Stimulated activated CD4-positive, alpha-beta T cell treated with anti-CD3 and anti-CD28 coated beads, Interleukin-4, amount 100 ng/mL, for 24 hours (primary cell): Measurements from ENCODE around the gene KIF1B.
A peak's percentile ranks its signal among the peaks of the same experiment; 100 is the strongest.
"Not testable (repeated sequence)": the region's sequence is repeated elsewhere in the genome, so short reads cannot be mapped to it uniquely, and the experiment has no call there.

ENCODE experiments used
- DNase-seq: peaks from one replicate; pipeline ENCODE4 v3.0.0-alpha.2; 2020

The KIF1B gene

DNA sequence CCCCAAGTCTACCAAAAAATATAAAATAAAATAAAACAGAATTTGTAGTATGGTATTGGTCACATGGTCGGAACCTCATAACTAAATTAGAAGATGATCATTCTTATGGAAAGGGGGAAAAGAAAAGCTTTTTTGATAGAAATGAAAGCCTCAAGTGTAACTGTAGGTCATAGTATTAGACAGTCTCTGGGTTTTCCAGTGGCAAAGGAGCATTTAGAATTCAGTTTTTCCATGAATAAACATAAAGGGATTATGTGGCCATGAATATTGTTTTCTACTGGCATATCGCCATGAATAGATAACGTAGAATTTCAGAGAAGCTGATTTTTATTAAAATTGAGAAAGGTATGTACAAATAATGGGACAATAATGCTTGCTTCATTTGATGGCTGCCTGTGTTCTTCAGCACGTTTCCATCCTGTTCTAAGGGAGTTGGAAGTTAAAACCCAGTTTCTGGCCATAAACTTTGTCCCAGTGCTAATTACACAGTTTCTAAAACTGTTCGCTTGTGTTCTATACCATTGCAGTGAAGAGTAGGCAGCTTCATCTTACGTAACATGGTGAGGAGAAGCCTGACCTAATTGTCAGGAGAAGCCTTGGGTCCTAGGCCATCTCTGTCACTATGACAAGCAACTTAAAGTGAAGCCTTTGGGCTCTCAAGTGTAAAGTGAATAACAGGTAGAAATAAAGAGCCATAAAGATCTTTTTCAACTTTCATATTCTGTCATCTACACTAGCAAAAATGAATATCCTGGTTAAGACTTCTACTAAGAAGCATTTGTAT, 118.0 kb downstream of the KIF1B start:
- no peak for DNase-seq

- no peak for DNase-seq
Observed at GRCh38 chr1:10337436-10337835, 127.1 kb downstream of the KIF1B start.

DNA sequence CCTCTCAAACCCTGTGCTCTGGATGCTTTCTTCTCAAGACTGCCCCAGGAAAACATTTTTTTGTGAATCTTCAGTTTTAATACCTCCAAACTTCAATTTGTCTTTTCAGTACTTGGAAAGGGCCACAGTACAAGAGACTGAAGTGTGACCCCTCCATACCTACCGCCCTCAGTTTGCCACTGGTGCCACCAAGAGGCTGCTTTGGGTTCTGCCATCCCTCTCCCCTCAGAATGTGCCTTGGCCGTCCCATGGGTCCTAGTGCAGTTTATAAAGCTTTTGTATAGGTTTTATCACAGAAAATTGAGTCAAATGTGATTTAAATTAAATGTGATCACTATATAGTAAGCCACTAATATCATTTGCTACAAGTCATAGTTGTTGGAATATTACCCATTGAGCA, 127.7 kb downstream of the KIF1B start:
- peak; percentile 39 for DNase-seq

DNA sequence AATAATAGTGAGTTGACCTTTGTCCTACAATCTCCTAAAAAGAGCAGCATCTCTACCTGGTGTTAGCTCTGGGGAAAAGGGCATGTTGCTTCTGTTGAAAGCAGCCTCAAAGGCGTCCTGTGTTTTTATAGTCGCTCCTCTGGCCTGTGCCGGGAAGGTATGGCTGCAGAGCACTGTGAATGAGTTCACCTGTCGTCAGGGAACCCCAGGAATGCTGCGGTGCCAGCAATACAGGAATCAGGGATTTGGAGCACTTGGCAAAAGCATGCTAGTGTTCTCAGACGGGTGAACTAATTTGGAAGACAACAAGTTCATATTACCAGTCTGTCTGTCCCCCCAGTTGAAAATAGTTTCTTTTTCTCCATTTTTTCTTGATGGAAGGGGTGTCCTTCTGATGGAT, 128.2 kb downstream of the KIF1B start:
- DNase-seq, result no peak

DNA sequence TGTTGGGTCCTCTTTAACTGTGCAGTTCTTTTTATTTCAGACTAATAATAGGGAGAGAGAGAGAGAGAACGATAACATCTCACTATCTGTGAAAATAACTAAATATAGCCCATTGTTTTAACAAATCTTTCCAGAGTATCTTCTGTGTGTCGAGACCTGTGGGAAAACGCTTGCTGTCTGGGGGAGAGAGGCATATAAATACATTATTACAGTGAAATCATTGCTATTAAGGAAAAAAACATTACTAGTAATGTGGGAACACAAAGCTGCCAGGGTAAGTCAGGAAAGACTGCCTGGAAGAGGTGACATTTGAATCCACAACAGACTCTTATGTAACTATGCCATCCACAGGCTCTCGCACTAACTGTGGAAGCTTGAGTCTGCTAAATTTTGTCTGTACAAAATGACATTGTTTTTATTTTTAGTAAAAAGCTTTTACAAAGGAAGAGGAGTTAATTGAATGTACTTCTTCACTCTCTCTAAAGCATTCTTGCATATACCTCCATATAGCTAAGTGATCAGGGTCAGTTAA, 128.7 kb downstream of the KIF1B start:
- no peak for DNase-seq

DNA sequence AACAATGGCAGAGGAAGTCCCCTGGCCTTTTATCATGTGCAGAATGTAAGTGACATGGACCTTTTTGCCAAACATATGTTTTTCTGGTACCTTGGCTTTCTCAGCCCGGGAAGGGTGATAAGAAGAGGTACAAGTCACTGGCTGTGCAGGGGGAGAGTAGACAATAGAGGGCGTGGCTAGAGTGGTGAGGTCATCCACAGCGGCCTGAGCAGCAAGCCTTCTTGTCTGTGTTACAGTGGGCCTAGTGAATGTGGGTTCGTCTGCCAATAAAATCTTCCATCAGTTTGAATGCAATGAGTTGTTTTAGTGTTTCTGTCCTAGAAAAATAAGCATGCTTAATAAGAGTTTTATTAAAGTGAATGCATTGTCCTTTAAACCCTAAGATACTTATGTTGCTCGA, 129.4 kb downstream of the KIF1B start:
- DNase-seq, result no peak

GRCh38 chr1:10340930-10341590, 130.7 kb downstream of the KIF1B start:
- no peak for DNase-seq

GRCh38 chr1:10347109-10347508, 136.7 kb downstream of the KIF1B start:
- DNase-seq, result no peak

DNA sequence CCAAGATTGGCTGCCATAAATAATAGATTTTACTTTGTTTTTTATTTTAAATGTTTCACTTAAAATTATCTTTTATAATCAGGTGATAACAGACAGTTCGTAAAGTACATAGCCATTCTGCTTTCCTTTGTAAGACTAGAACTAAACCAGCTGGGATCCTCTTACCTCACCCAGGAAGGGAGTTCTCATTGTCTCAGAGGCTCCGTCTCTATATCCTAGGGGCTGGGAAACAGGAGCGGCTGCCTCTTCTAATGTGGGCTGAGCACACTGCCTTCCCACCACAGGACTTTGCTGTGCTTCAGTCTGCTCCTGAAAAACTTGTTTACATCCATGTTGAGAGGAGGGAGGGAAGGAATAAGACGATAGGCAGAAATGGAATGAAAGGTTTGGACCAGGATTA, 142.9 kb downstream of the KIF1B start:
- no peak for DNase-seq

GRCh38 chr1:10353693-10354092, 143.3 kb downstream of the KIF1B start:
- no peak for DNase-seq

- DNase-seq, result no peak
Observed at GRCh38 chr1:10360045-10360444, 149.7 kb downstream of the KIF1B start.

DNA sequence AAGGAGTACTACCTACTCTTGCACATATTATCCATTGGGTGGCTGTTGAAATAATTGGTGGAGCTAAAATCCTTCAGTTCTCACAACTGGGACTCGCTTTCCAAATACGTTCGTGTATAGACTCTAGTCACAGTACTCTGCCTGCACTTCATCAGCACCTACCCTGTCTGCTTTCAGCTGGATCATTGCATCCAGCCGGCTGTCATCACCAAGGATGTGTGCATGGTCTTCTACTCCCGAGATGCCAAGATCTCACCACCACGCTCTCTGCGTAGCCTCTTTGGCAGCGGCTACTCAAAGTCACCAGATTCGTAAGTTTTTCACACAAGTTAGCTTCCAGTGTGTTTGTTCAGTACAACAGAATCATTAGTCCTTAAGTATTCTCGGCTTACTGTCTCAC, 151.1 kb downstream of the KIF1B start:
- DNase-seq, result no peak

DNA sequence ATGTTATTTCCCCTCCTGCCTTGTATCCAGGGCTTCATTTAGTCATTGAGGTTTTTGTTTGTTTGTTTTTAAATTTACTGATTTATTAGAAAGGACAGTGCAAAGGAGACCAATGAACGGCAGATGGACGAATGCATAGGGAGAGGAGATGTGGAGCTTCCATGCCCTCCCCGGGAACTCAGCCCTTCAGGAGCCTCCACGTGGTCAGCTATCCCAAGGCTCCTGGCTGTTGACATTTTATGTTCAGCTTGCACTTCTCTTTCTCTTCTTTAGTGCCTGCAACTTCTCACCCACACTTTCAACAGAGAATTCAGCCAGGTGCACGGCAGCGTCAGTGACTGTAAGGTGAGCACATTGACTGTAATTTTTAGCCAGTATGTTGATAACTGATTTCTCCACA, 157.8 kb downstream of the KIF1B start:
- no peak for DNase-seq

DNA sequence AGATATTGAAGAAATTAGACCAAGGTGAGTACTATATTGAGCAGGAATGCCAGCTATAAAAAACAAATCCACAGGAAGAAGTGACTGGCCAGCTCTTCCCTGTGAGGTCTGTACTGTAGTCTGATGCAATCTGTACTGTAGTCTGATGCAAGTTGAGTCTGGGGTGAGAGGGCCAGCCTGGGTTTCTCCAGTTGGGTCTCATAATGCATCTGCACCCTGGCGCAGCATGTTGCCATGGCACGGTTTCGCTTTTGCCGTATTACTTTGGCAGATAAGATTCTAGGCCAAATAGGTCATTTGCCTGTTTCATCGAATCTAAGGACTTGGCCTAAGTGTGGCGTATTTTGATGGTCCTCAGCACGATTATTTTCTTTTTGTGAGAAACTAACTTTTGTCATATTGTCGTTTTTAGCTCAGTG, 164.1 kb downstream of the KIF1B start:
- no peak for DNase-seq

GRCh38 chr1:10377365-10378029, 167.1 kb downstream of the KIF1B start:
- DNase-seq, result not testable (repeated sequence)

DNA sequence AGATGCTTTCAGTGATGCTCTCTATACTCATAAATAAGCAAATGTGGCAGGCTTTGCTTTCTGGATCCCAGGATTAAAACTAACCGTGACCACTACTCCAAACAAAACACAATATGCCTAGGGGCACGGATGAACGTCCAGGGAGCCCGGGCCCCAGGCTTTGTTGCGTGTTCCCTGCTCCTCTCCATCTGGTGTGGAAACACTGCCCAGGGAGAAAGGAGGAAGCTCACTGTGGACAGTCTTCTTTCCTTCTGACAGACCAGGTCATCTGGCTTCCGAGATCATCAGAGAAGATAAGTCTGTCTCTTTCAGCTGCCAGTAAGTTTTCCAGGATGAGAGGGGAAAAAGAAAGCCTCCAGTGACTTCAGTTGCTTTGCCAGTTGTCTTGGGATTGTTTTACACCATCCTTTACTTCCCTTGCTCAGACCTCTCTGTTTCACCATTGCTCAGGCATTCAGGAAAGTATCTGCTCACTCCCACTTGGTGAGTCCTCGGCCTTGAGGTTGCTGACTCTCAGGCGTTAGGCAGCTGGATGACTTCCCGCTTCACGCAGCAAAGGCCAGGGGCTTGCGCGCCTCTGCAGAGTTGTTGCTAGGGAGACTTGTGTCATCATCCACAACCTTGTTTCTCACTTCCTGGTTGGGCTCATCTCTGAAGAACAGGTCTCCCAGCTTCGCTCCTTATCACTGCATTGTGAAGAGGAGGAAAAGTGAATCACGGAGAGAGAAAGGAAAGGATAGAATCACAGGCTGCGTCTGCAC, 167.9 kb downstream of the KIF1B start:
- DNase-seq, result no peak

DNA sequence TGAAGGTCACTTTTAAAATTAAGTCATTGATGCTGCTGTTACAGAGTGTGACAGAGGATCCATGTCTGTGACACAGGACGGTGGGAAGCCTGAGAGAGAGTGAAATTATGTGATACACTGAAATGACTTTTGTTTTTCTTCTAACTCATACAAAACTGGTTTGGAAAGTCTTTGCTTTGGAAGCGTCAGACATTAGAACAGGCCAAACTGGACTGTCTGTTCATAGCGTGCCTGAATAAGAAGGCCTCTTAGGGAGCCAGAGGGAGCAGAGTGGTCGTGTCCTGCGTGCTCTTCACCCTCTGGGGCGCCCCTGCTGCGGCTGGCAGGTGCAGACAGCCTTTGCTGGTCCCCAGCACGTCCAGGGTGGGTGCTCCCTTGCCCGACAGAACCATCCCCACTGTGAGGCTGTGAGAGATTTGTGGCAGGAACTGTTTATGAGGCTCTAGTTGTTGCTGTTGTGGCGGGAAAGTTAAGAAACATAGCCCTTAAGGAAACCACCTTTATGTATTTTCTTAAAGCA, 168.8 kb downstream of the KIF1B start:
- no peak for DNase-seq

- no peak for DNase-seq
Observed at GRCh38 chr1:10379676-10380075, 169.3 kb downstream of the KIF1B start.

DNA sequence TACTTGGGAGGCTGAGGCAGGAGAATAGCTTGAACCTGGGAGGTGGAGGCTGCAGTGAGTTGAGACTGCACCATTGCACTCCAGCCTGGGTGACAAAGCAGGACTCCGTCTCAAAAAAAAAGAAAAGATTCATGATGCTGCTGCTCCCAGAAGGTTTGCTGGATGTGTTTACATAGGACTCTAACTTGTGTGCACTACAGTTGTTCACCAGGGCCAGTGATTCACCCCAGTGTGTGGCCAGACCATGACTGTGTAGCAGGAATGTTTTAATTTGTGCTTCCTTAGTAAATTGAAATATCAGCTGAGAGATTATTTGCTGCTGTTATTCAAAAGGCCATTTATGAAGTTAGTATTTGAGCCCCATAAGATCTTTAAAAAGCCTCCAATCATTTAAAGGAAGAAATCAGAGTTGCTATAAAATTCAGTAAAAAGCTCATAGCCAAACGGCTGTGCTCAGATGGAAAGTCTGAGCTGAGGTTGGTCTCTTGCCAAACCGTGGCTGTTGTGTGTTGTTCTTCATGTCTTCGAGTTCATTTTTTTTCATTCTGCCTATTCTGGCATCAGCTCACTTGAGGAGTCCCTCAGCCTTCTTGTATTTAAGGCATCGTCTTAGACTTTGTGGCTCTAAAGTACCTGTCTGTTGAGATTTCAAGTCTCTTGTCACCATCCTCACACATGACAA, 170.4 kb downstream of the KIF1B start:
- DNase-seq, result no peak

- DNase-seq, result no peak
Observed at GRCh38 chr1:10383630-10384029, 173.3 kb downstream of the KIF1B start.

- DNase-seq, result no peak
Observed at GRCh38 chr1:10384219-10384618, 173.8 kb downstream of the KIF1B start.
